ENCODE data around the gene MVP.

DNA sequence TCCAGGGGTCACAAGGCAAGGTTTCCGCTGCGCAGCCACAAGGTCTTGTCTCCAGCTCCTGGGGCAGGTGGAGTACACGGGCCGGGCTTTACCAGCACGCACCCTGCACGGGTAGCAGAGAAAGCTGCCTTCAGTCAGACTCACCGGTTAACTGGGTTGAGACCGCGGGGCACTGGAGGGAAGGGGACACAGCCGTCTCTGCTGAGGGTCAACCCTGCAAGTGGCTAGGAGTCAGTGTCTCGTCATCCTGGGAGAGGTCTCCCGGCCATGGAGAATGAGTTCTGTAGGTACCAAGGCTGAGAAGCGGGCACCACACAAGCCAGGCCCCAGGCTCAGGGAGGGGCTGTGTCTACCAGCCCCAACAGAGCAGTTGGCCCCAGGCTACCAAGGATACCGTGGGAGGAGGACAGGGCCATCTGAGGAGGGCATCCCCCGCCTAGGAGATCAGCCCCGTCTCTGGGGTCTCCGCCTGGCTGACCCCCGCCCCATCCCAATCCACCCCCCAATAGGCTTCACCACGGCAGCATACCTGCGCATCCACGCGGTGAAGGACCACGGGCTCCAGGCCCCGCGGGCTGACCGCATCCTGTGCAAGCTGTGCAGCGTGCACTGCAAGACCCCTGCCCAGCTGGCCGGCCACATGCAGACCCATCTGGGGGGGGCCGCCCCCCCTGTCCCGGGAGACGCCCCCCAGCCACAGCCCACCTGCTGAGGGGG is 11.1 kb upstream of the MVP start:
- TF ChIP-seq CTCF (IDR thresholded peaks at IDR 0.05) (no peak), EZH2 (IDR thresholded peaks at IDR 0.05) (no peak), EZH2phosphoT487 (IDR thresholded peaks at IDR 0.05) (no peak)
